Measurements from ENCODE around the gene DOCK1. TPM values are rescaled to one million over a fixed set of nuclear protein-coding genes. Genes with fewer than 3 reads are reported as not detected.

The DOCK1 gene
- total RNA-seq, 1 experiment from 2014 or later: not detected

- H3K27me3 ChIP-seq (ENCODE audit: low read length): no peaks in the 10 kb centered on the region
- H2AFZ ChIP-seq (ENCODE audit: low read length): no peak overlapping the region
- no peak for DNase-seq
- H3K9me2 ChIP-seq (replicated peaks; ENCODE audit: insufficient read depth, low read length): no peaks in the 10 kb centered on the region
- H3K9ac ChIP-seq (ENCODE audit: low read length): no peak overlapping the region
- no peaks in the 10 kb centered on the region for H3K4me1 ChIP-seq (ENCODE audit: low read length)
- no peak overlapping the region for H3K27ac ChIP-seq (ENCODE audit: low read length)
- no peak overlapping the region for H3K4me3 ChIP-seq (ENCODE audit: low read length)
- no peaks in the 10 kb centered on the region for H4K20me1 ChIP-seq (ENCODE audit: insufficient read depth, low read depth, low read length)
- H3K79me2 ChIP-seq (ENCODE audit: low read length): no peaks in the 10 kb centered on the region
- no peaks in the 10 kb centered on the region for H3K36me3 ChIP-seq (ENCODE audit: insufficient read depth, low read length)
- H3K4me2 ChIP-seq (ENCODE audit: low read depth, low read length, poor library complexity, severe bottlenecking): no peak overlapping the region
- H3K9me3 ChIP-seq (ENCODE audit: low read length): no peaks in the 10 kb centered on the region
Measured at GRCh38 chr10:127402596-127403409, 497.6 kb downstream of the DOCK1 start.

GRCh38 chr10:127405221-127405620 is 500.0 kb downstream of the DOCK1 start:
- Histone ChIP-seq H3K9me3 (ENCODE audit: low read length) (no peaks in the 10 kb centered on the region), H3K9me2 (replicated peaks; ENCODE audit: insufficient read depth, low read length) (no peaks in the 10 kb centered on the region), H3K4me3 (ENCODE audit: low read length) (no peak overlapping the region), H3K4me1 (ENCODE audit: low read length) (no peaks in the 10 kb centered on the region), H3K27ac (ENCODE audit: low read length) (no peak overlapping the region), H4K20me1 (ENCODE audit: insufficient read depth, low read depth, low read length) (no peaks in the 10 kb centered on the region), H3K9ac (ENCODE audit: low read length) (no peak overlapping the region), H2AFZ (ENCODE audit: low read length) (no peak overlapping the region), H3K27me3 (ENCODE audit: low read length) (no peaks in the 10 kb centered on the region; the same call in 1 of the 2 replicates), H3K4me2 (ENCODE audit: low read depth, low read length, poor library complexity, severe bottlenecking) (no peak overlapping the region), H3K36me3 (ENCODE audit: insufficient read depth, low read length) (no peaks in the 10 kb centered on the region), H3K79me2 (ENCODE audit: low read length) (no peaks in the 10 kb centered on the region)
- no peak for DNase-seq

- no peak for DNase-seq
- Histone ChIP-seq H3K27me3 (ENCODE audit: low read length) (no peaks in the 10 kb centered on the region; the same call in 1 of the 2 replicates), H3K79me2 (ENCODE audit: low read length) (no peaks in the 10 kb centered on the region), H3K9me2 (replicated peaks; ENCODE audit: insufficient read depth, low read length) (no peaks in the 10 kb centered on the region), H3K9ac (ENCODE audit: low read length) (no peak overlapping the region), H3K9me3 (ENCODE audit: low read length) (no peaks in the 10 kb centered on the region), H3K4me1 (ENCODE audit: low read length) (no peaks in the 10 kb centered on the region), H3K36me3 (ENCODE audit: insufficient read depth, low read length) (no peaks in the 10 kb centered on the region), H3K4me3 (ENCODE audit: low read length) (no peak overlapping the region), H3K27ac (ENCODE audit: low read length) (no peak overlapping the region), H2AFZ (ENCODE audit: low read length) (no peak overlapping the region), H3K4me2 (ENCODE audit: low read depth, low read length, poor library complexity, severe bottlenecking) (no peak overlapping the region), H4K20me1 (ENCODE audit: insufficient read depth, low read depth, low read length) (no peaks in the 10 kb centered on the region)
Measured at GRCh38 chr10:127406018-127406550, 500.9 kb downstream of the DOCK1 start.

- no peak for DNase-seq
- Histone ChIP-seq H3K9me2 (replicated peaks; ENCODE audit: insufficient read depth, low read length) (no peaks in the 10 kb centered on the region), H3K27ac (ENCODE audit: low read length) (no peak overlapping the region), H3K79me2 (ENCODE audit: low read length) (no peaks in the 10 kb centered on the region), H3K27me3 (ENCODE audit: low read length) (no peaks in the 10 kb centered on the region; the same call in 1 of the 2 replicates), H3K9ac (ENCODE audit: low read length) (no peak overlapping the region), H3K9me3 (ENCODE audit: low read length) (no peaks in the 10 kb centered on the region), H4K20me1 (ENCODE audit: insufficient read depth, low read depth, low read length) (no peaks in the 10 kb centered on the region), H3K4me2 (ENCODE audit: low read depth, low read length, poor library complexity, severe bottlenecking) (no peak overlapping the region), H3K36me3 (ENCODE audit: insufficient read depth, low read length) (no peaks in the 10 kb centered on the region), H2AFZ (ENCODE audit: low read length) (no peak overlapping the region), H3K4me3 (ENCODE audit: low read length) (no peak overlapping the region), H3K4me1 (ENCODE audit: low read length) (no peaks in the 10 kb centered on the region)
Measured at GRCh38 chr10:127407551-127407950, 502.3 kb downstream of the DOCK1 start.

- Histone ChIP-seq H4K20me1 (ENCODE audit: insufficient read depth, low read depth, low read length) (no peaks in the 10 kb centered on the region), H3K27ac (ENCODE audit: low read length) (no peak overlapping the region), H3K9ac (ENCODE audit: low read length) (no peak overlapping the region)
Measured at GRCh38 chr10:127408112-127408710, 503.0 kb downstream of the DOCK1 start.

GRCh38 chr10:127408733-127409132 is 503.5 kb downstream of the DOCK1 start:
- H3K9me3 ChIP-seq (ENCODE audit: low read length): no peaks in the 10 kb centered on the region
- no peak overlapping the region for H3K4me2 ChIP-seq (ENCODE audit: low read depth, low read length, poor library complexity, severe bottlenecking)
- H3K9me2 ChIP-seq (replicated peaks; ENCODE audit: insufficient read depth, low read length): no peaks in the 10 kb centered on the region
- H3K36me3 ChIP-seq (ENCODE audit: insufficient read depth, low read length): no peaks in the 10 kb centered on the region
- DNase-seq: no peak
- H4K20me1 ChIP-seq (ENCODE audit: insufficient read depth, low read depth, low read length): no peaks in the 10 kb centered on the region
- H3K9ac ChIP-seq (ENCODE audit: low read length): no peak overlapping the region
- no peak overlapping the region for H3K27ac ChIP-seq (ENCODE audit: low read length)
- H3K27me3 ChIP-seq (ENCODE audit: low read length): no peaks in the 10 kb centered on the region; the same call in 1 of the 2 replicates
- H3K79me2 ChIP-seq (ENCODE audit: low read length): no peaks in the 10 kb centered on the region
- no peak overlapping the region for H2AFZ ChIP-seq (ENCODE audit: low read length)
- no peak overlapping the region for H3K4me3 ChIP-seq (ENCODE audit: low read length)
- no peaks in the 10 kb centered on the region for H3K4me1 ChIP-seq (ENCODE audit: low read length)

More at GRCh38 chr10:127408112-127408710, 503.0 kb downstream of the DOCK1 start:
- H2AFZ ChIP-seq (ENCODE audit: low read length): no peak overlapping the region
- no peak for DNase-seq
- no peak overlapping the region for H3K4me2 ChIP-seq (ENCODE audit: low read depth, low read length, poor library complexity, severe bottlenecking)
- no peaks in the 10 kb centered on the region for H3K4me1 ChIP-seq (ENCODE audit: low read length)
- no peak overlapping the region for H3K4me3 ChIP-seq (ENCODE audit: low read length)
- H3K9me3 ChIP-seq (ENCODE audit: low read length): no peaks in the 10 kb centered on the region
- H3K9me2 ChIP-seq (replicated peaks; ENCODE audit: insufficient read depth, low read length): no peaks in the 10 kb centered on the region
- no peaks in the 10 kb centered on the region; the same call in 1 of the 2 replicates for H3K27me3 ChIP-seq (ENCODE audit: low read length)
- H3K79me2 ChIP-seq (ENCODE audit: low read length): no peaks in the 10 kb centered on the region
- H3K36me3 ChIP-seq (ENCODE audit: insufficient read depth, low read length): no peaks in the 10 kb centered on the region

- no peak overlapping the region for H2AFZ ChIP-seq (ENCODE audit: low read length)
- no peaks in the 10 kb centered on the region for H3K9me2 ChIP-seq (replicated peaks; ENCODE audit: insufficient read depth, low read length)
- no peak for DNase-seq
- no peaks in the 10 kb centered on the region for H3K9me3 ChIP-seq (ENCODE audit: low read length)
- H3K36me3 ChIP-seq (ENCODE audit: insufficient read depth, low read length): no peaks in the 10 kb centered on the region
- H3K79me2 ChIP-seq (ENCODE audit: low read length): no peaks in the 10 kb centered on the region
- H3K9ac ChIP-seq (ENCODE audit: low read length): no peak overlapping the region
- no peak overlapping the region for H3K27ac ChIP-seq (ENCODE audit: low read length)
- H3K4me3 ChIP-seq (ENCODE audit: low read length): no peak overlapping the region
- H3K4me2 ChIP-seq (ENCODE audit: low read depth, low read length, poor library complexity, severe bottlenecking): no peak overlapping the region
- no peaks in the 10 kb centered on the region for H3K4me1 ChIP-seq (ENCODE audit: low read length)
- no peaks in the 10 kb centered on the region for H4K20me1 ChIP-seq (ENCODE audit: insufficient read depth, low read depth, low read length)
- H3K27me3 ChIP-seq (ENCODE audit: low read length): no peaks in the 10 kb centered on the region; the same call in 1 of the 2 replicates
Measured at GRCh38 chr10:127410030-127410429, 504.8 kb downstream of the DOCK1 start.

- no peaks in the 10 kb centered on the region for H3K9me2 ChIP-seq (replicated peaks; ENCODE audit: insufficient read depth, low read length)
- H3K9ac ChIP-seq (ENCODE audit: low read length): no peak overlapping the region
- no peak for DNase-seq
Measured at GRCh38 chr10:127411062-127411461, 505.8 kb downstream of the DOCK1 start.

More at GRCh38 chr10:127411062-127411461, 505.8 kb downstream of the DOCK1 start:
- H3K79me2 ChIP-seq (ENCODE audit: low read length): no peaks in the 10 kb centered on the region
- no peaks in the 10 kb centered on the region; the same call in 1 of the 2 replicates for H3K27me3 ChIP-seq (ENCODE audit: low read length)
- no peaks in the 10 kb centered on the region for H4K20me1 ChIP-seq (ENCODE audit: insufficient read depth, low read depth, low read length)
- H3K36me3 ChIP-seq (ENCODE audit: insufficient read depth, low read length): no peaks in the 10 kb centered on the region
- H3K4me3 ChIP-seq (ENCODE audit: low read length): no peak overlapping the region
- no peaks in the 10 kb centered on the region for H3K4me1 ChIP-seq (ENCODE audit: low read length)
- no peaks in the 10 kb centered on the region for H3K9me3 ChIP-seq (ENCODE audit: low read length)
- no peak overlapping the region for H3K4me2 ChIP-seq (ENCODE audit: low read depth, low read length, poor library complexity, severe bottlenecking)
- H3K27ac ChIP-seq (ENCODE audit: low read length): no peak overlapping the region
- no peak overlapping the region for H2AFZ ChIP-seq (ENCODE audit: low read length)

All from Karpas-422 (cell line).